H1 (cell line): ENCODE data around the gene INF2.

ENCODE experiments used
- ASH2L ChIP-seq: fragments of 200-600, 300-600 bp; sonication (generic); IDR thresholded peaks from one replicate; pipeline ENCODE4 v1.7.1; 2017; ENCODE audit warnings: low read length
- CTCF ChIP-seq, 3 experiments: IDR thresholded peaks; 1 replicate in 2 of 3; 2 replicates in 1 of 3; pipeline versions ENCODE4 v1.5.1 to v1.6.1; 2011; ENCODE audit warnings: low read length in 3 of 3, mild to moderate bottlenecking in 3 of 3, inconsistent platforms in 2 of 3, low read depth in 1 of 3, moderate library complexity in 1 of 3; ENCODE audit not compliant: insufficient read depth in 1 of 3; ENCODE audit errors: control extremely low read depth in 1 of 3
- EP300 ChIP-seq, 2 experiments: IDR thresholded peaks; 1 replicate in 1 of 2; 2 replicates in 1 of 2; pipeline ENCODE4 v1.6.1; 2011 to 2012; ENCODE audit warnings: low read depth in 2 of 2, low read length in 2 of 2, mild to moderate bottlenecking in 2 of 2, borderline replicate concordance in 1 of 2, inconsistent platforms in 1 of 2, moderate library complexity in 1 of 2
- HDAC2 ChIP-seq, 2 experiments: fragments of 300-600 bp in 1 of 2; sonication (generic) in 1 of 2; IDR thresholded peaks; 2 replicates each; pipeline ENCODE4 v1.6.1; 2011 to 2012; ENCODE audit warnings: low read depth in 2 of 2, low read length in 2 of 2, mild to moderate bottlenecking in 2 of 2, moderate library complexity in 2 of 2, borderline replicate concordance in 1 of 2, inconsistent platforms in 1 of 2
- POLR2A ChIP-seq, 2 experiments: IDR thresholded peaks; 1 replicate in 1 of 2; 2 replicates in 1 of 2; pipeline ENCODE4 v1.6.1; 2011; ENCODE audit warnings: low read depth in 2 of 2, low read length in 2 of 2, mild to moderate bottlenecking in 2 of 2; ENCODE audit errors: control extremely low read depth in 1 of 2
- POLR2AphosphoS5 ChIP-seq: IDR thresholded peaks from 2 replicates; pipeline ENCODE4 v1.6.1; 2011; ENCODE audit warnings: low read depth, low read length
- SAP30 ChIP-seq: fragments of 300-600 bp; sonication (generic); IDR thresholded peaks from 2 replicates; pipeline ENCODE4 v1.7.1; 2012; ENCODE audit warnings: low read length, moderate library complexity, mild to moderate bottlenecking, inconsistent platforms; ENCODE audit not compliant: insufficient read depth, insufficient replicate concordance
- YY1 ChIP-seq: IDR thresholded peaks from 2 replicates; pipeline ENCODE4 v1.6.1; 2011; ENCODE audit warnings: low read depth, mild to moderate bottlenecking, low read length

GRCh38 chr14:104710071-104710735, 20.8 kb downstream of the INF2 start:
- TF ChIP-seq YY1 (no peak), SAP30 (no peak), ASH2L (no peak), CTCF (IDR thresholded peaks at IDR 0.05; ENCODE audit: control extremely low read depth in 1 of 3, insufficient read depth in 1 of 3, low read depth in 1 of 3, low read length in 3 of 3) (no peak), POLR2A (IDR thresholded peaks at IDR 0.05; ENCODE audit: control extremely low read depth in 1 of 2, low read depth in 2 of 2, low read length in 2 of 2) (no peak), EP300 (IDR thresholded peaks at IDR 0.05; ENCODE audit: borderline replicate concordance in 1 of 2, low read depth in 2 of 2, low read length in 2 of 2) (no peak), HDAC2 (IDR thresholded peaks at IDR 0.05; ENCODE audit: borderline replicate concordance in 1 of 2, low read depth in 2 of 2, low read length in 2 of 2) (no peak), POLR2AphosphoS5 (peak; percentile 50; the same call in 1 of the 2 replicates)
